Breast epithelium (tissue), 4 donors: ENCODE results near the gene RPH3AL. TPM values are rescaled to one million over a fixed set of nuclear protein-coding genes. Genes with fewer than 3 reads are reported as not detected.

ENCODE experiments used
- DNase-seq, 2 donors: peaks; one replicate each; pipeline ENCODE4 v3.0.0-alpha.2; 2019; ENCODE audit warnings: low spot score in 2 of 2
- H3K27ac ChIP-seq, 2 donors: fragments of 200-600 bp; sonication (generic) in 1 of 2; one replicate each; pipeline ENCODE4 v1.5.1; 2016 to 2019; ENCODE audit warnings: mild to moderate bottlenecking in 1 of 2
- H3K27me3 ChIP-seq, 2 donors: fragments of 200-600 bp; sonication (generic) in 1 of 2; one replicate each; pipeline versions ENCODE4 v1.5.1 to v1.6.0; 2017 to 2019; ENCODE audit warnings: control low read depth in 1 of 2, mild to moderate bottlenecking in 1 of 2
- H3K36me3 ChIP-seq: fragments of 200-600 bp; one replicate; pipeline ENCODE4 v1.5.1; 2019
- H3K4me1 ChIP-seq, 2 donors: fragments of 200-600 bp; sonication (generic); one replicate each; pipeline ENCODE4 v1.5.1; 2016 to 2019; ENCODE audit warnings: control low read depth in 1 of 2
- H3K4me3 ChIP-seq, 3 donors: fragments of 200-600 bp; sonication (generic); 1 replicate in 2 of 3; 2 replicates in 1 of 3; pipeline ENCODE4 v1.5.1; 2016 to 2019; ENCODE audit warnings: mild to moderate bottlenecking in 3 of 3, moderate library complexity in 2 of 3
- H3K9me3 ChIP-seq, 2 donors: fragments of 200-600 bp; sonication (generic) in 1 of 2; one replicate each; pipeline ENCODE4 v1.5.1; 2016 to 2019; ENCODE audit warnings: control low read depth in 1 of 2
- POLR2A ChIP-seq: fragments of 450-650 bp; IDR thresholded peaks from one replicate; pipeline ENCODE4 v1.6.1; 2016; ENCODE audit warnings: antibody characterized with exemption, mild to moderate bottlenecking, moderate library complexity
- POLR2AphosphoS5 ChIP-seq, 3 donors: sonication (generic); formaldehyde crosslinking; IDR thresholded peaks; one replicate each; pipeline ENCODE4 v1.6.1; 2017; ENCODE audit warnings: antibody characterized with exemption in 3 of 3
- intact Hi-C: fragments of 100-400 bp; cut with DNase I; formaldehyde crosslinking; loops from one replicate; pipeline ENCODE4 v1.15.1; 2023; ENCODE audit warnings: low total_unique reads
- total RNA-seq, 3 donors: library from RNA; depleted of rRNA; stranded (reverse); fragments of >200 nt; gene quantifications; one replicate each; pipeline ENCODE4 v1.1.0, GENCODE V29; 2016
- TF ChIP-seq, protein P1 (sequence below), 3 donors: fragments of 450-650 bp; IDR thresholded peaks; one replicate each; pipeline ENCODE4 v1.5.1; 2016 to 2017; ENCODE audit warnings: antibody characterized with exemption in 3 of 3, mild to moderate bottlenecking in 3 of 3, moderate library complexity in 3 of 3

RPH3AL gene
- total RNA-seq, 3 donors from 2014 or later: 9.6 to 15.7 (median 15.4) TPM

DNA sequence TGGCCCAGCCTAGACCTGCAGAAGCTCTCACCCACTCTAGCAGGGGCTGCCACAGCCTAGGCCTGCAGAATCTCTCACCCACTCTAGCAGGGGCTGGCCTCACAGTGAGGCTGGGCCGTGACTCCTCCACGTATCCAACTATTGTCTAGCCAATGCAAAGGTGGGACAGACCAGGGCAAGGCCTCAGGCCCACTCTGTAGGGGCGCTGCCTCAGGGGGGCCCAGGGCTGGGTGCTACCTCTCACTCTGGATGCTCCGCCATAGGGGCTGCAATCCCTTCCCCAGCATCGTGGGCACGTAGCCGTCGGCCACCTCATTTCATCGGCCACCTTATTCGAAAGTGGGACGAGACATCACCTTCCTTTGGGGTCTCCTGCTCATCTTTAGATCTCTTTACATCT lies 51.7 kb downstream of the RPH3AL start:
- TF ChIP-seq POLR2A: no peak
- TF ChIP-seq POLR2AphosphoS5 (IDR thresholded peaks at IDR 0.05): no peak
- TF ChIP-seq, protein P1, sequence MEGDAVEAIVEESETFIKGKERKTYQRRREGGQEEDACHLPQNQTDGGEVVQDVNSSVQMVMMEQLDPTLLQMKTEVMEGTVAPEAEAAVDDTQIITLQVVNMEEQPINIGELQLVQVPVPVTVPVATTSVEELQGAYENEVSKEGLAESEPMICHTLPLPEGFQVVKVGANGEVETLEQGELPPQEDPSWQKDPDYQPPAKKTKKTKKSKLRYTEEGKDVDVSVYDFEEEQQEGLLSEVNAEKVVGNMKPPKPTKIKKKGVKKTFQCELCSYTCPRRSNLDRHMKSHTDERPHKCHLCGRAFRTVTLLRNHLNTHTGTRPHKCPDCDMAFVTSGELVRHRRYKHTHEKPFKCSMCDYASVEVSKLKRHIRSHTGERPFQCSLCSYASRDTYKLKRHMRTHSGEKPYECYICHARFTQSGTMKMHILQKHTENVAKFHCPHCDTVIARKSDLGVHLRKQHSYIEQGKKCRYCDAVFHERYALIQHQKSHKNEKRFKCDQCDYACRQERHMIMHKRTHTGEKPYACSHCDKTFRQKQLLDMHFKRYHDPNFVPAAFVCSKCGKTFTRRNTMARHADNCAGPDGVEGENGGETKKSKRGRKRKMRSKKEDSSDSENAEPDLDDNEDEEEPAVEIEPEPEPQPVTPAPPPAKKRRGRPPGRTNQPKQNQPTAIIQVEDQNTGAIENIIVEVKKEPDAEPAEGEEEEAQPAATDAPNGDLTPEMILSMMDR (IDR thresholded peaks at IDR 0.05): no peak
- Histone ChIP-seq H3K27me3 (no peaks in the 10 kb centered on the region), H3K4me1 (no peaks in the 10 kb centered on the region), H3K36me3 (no peaks in the 10 kb centered on the region), H3K9me3 (no peaks in the 10 kb centered on the region), H3K4me3 (no peak overlapping the region), H3K27ac (no peak overlapping the region)
- intact Hi-C loops: loop anchor here (1.0 kb wide), 1 partner anchor 34 kb away; no protein-coding TSS in a partner anchor
- no peak for DNase-seq

DNA sequence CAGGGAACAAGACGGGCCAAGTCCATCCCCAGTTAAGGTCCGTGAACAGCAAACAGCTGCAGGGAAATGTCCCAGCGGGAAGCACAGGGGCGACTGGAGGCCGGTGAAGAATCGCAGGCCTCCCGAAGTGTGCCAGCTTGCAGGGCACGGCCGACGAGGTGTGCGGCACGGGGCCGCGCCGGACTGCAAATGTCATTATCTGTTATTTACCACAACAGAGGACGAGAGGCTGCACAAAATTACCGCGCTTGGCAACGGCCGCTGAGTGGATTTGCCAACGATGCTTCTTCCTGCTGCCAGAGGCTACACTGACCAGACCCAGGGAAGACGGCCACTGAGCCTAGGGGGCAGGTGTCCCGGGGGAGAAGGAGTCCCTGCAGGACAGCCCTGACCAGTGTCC lies 53.1 kb downstream of the RPH3AL start:
- DNase-seq: no peak
- no peaks in the 10 kb centered on the region for H3K9me3 ChIP-seq
- H3K4me3 ChIP-seq: no peak overlapping the region
- intact Hi-C loops: no loop called here
- H3K4me1 ChIP-seq: no peaks in the 10 kb centered on the region
- H3K27me3 ChIP-seq: no peaks in the 10 kb centered on the region
- no peak for TF ChIP-seq POLR2A
- no peak for TF ChIP-seq POLR2AphosphoS5 (IDR thresholded peaks at IDR 0.05)
- TF ChIP-seq, protein P1 (IDR thresholded peaks at IDR 0.05): no peak
- H3K36me3 ChIP-seq: no peaks in the 10 kb centered on the region
- peak overlapping the region in 1 of 2 donors; percentile 17 for H3K27ac ChIP-seq

DNA sequence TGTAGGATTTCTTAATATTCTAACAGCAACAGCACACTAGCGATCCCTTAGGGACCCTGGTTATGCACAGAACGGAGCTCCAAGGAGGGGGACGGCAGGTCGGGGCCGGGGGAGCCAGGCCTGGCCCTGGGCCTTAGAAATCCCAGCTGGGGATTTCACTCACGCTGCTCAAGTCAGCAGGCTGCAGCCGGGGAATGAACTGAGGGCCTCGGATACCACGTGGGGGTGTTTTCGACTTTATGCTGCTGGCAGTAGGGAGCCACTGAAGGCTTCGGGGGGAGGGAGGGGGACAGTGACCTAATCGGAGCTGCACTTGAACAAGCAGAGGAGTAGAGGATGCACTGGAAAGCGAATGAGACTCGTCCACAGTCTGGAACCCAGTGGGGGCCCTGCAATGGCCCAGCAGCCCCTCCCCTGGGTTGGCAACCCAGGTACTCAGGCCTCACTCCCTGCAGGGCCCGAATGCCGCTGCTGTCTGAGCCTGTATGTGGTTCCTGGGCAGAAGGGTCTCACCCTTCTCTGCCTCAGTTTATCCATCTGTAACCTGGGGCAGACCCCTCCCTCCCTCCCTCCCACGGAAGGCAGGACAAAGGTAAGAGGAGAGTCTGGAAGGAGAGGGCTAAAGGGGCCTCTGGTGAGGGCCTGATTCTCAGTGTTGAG lies 53.7 kb downstream of the RPH3AL start:
- TF ChIP-seq POLR2AphosphoS5 (IDR thresholded peaks at IDR 0.05): no peak
- TF ChIP-seq, protein P1 (IDR thresholded peaks at IDR 0.05): no peak
- no peaks in the 10 kb centered on the region for H3K27me3 ChIP-seq
- no peaks in the 10 kb centered on the region for H3K4me1 ChIP-seq
- no peaks in the 10 kb centered on the region for H3K36me3 ChIP-seq
- peak in 1 of 2 donors; percentile 49 for DNase-seq
- no peaks in the 10 kb centered on the region for H3K9me3 ChIP-seq
- H3K27ac ChIP-seq: peak overlapping the region in 1 of 2 donors; percentile 17
- intact Hi-C loops: no loop called here
- no peak overlapping the region for H3K4me3 ChIP-seq

DNA sequence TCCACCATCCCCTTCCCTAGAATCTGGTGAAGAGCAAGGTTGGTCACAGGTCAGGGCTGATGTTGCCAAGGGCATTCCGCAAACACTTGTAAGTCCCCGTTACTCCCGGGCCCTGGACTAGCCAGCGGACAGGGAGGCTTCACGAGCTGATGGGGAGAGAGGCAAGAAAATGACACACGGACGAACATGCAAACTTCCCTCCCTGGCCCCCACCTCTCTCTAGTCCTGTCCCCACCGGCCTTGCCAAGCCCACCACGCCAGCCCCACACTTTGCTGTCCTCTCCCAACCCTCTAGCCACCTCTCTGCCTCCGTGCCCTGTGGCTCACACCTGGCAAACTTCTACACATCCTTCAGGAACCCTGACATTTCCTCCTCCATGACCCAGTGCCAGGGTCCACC lies 54.8 kb downstream of the RPH3AL start:
- Histone ChIP-seq H3K4me1 (no peaks in the 10 kb centered on the region), H3K4me3 (no peak overlapping the region), H3K36me3 (no peaks in the 10 kb centered on the region), H3K27ac (no peak overlapping the region), H3K27me3 (no peaks in the 10 kb centered on the region), H3K9me3 (no peaks in the 10 kb centered on the region)
- intact Hi-C loops: no loop called here
- no peak for DNase-seq
- TF ChIP-seq POLR2A (no peak), POLR2AphosphoS5 (IDR thresholded peaks at IDR 0.05) (no peak)
- TF ChIP-seq, protein P1 (IDR thresholded peaks at IDR 0.05): no peak

DNA sequence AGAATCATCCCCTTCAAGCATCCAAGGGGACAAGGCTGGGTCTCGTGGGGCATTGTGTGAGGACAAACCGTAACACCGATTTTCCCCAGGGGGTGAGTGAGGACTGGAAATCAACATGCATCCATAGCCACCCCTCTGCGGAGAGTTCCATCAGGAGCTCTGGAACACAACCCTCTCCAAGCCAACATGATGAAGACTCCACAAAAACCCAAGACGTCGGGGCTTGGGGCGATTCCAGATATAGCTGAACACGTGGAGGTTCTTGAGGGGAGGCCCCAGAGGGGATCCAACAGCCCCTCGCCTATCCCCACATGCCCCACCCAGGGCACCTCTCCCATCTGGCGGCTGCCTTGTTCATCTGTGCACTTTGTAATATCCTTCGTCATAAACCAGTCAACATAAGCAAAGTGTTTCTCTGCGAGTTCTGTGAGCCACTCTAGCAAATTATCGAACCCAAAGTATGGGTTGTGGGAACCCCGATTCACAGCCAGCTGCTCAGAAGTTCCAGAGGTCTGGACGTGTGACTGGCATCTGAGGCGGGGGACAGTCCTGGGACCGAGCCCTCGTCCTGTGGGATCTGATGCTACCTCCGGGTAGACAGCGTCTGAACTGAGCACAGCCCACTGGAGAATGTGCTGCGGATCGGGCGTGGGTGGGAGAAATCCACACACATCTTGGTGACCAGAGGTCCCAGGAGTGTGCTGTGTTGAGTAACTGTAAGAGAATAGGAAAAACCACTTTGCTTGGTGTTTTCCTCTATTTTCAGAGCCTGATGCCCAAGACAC lies 55.5 kb downstream of the RPH3AL start:
- no peaks in the 10 kb centered on the region for H3K36me3 ChIP-seq
- H3K4me3 ChIP-seq: no peak overlapping the region
- TF ChIP-seq, protein P1 (IDR thresholded peaks at IDR 0.05): no peak
- TF ChIP-seq POLR2A (no peak), POLR2AphosphoS5 (IDR thresholded peaks at IDR 0.05) (no peak)
- H3K4me1 ChIP-seq: no peaks in the 10 kb centered on the region
- DNase-seq: peak in 1 of 2 donors; percentile 31
- H3K27ac ChIP-seq: no peak overlapping the region
- H3K9me3 ChIP-seq: no peaks in the 10 kb centered on the region
- H3K27me3 ChIP-seq: no peaks in the 10 kb centered on the region
- intact Hi-C loops: no loop called here
